Thyroid gland (tissue), 4 donors: ENCODE data around the gene TMEM94. TPM values are rescaled to one million over a fixed set of nuclear protein-coding genes. Genes with fewer than 3 reads are reported as not detected.

Experiments used
- DNase-seq, 2 donors: peaks; one replicate each; pipeline ENCODE4 v3.0.0-alpha.2; 2019
- H3K27ac ChIP-seq, 3 donors: fragments of 200-600 bp; sonication (generic); 1 replicate in 2 of 3; 2 replicates in 1 of 3; pipeline ENCODE4 v1.5.1; 2016 to 2019; ENCODE audit warnings: mild to moderate bottlenecking in 1 of 3, moderate library complexity in 1 of 3
- H3K27me3 ChIP-seq: fragments of 200-600 bp; sonication (generic); one replicate; pipeline ENCODE4 v1.5.1; 2019
- H3K36me3 ChIP-seq, 2 donors: fragments of 200-600 bp; sonication (generic); one replicate each; pipeline ENCODE4 v1.5.1; 2016 to 2019
- H3K4me1 ChIP-seq, 2 donors: fragments of 200-600 bp; sonication (generic); one replicate each; pipeline ENCODE4 v1.5.1; 2017 to 2019
- H3K4me3 ChIP-seq, 3 donors: fragments of 200-600 bp; sonication (generic); replicated peaks in 1 of 3; 1 replicate in 2 of 3; 2 replicates in 1 of 3; pipeline ENCODE4 v1.5.1; 2016; ENCODE audit warnings: mild to moderate bottlenecking in 1 of 3
- H3K9me3 ChIP-seq: fragments of 200-600 bp; sonication (generic); one replicate; pipeline ENCODE4 v1.5.1; 2017
- POLR2A ChIP-seq, 2 donors: fragments of 450-650 bp; IDR thresholded peaks; one replicate each; pipeline ENCODE4 v1.6.1; 2017; ENCODE audit warnings: antibody characterized with exemption in 2 of 2, mild to moderate bottlenecking in 2 of 2, moderate library complexity in 1 of 2
- WGBS, 2 donors: methylation state at CpG; one replicate each; pipeline ENCODE4 v1.1.5; 2017; 5-methylcytosine and 5-hydroxymethylcytosine counted together
- intact Hi-C: fragments of 100-400 bp; cut with DNase I; formaldehyde crosslinking; loops from one replicate; pipeline ENCODE4 v1.15.1; 2023
- total RNA-seq, 4 donors: library from RNA; depleted of rRNA; stranded (reverse); fragments of >200 nt; gene quantifications; one replicate each; pipeline ENCODE4 v1.2.3, GENCODE V29; 2016
- TF ChIP-seq, protein P1 (sequence below), 6 experiments: fragments of 200-600 bp in 3 of 6; fragments of 450-650 bp in 3 of 6; sonication (generic) in 3 of 6; IDR thresholded peaks; one replicate each; pipeline ENCODE4 v1.5.1; 2016 to 2019; ENCODE audit warnings: antibody characterized with exemption in 6 of 6, mild to moderate bottlenecking in 2 of 6, inconsistent platforms in 1 of 6, moderate library complexity in 1 of 6

TMEM94 gene
- total RNA-seq, 4 donors from 2014 or later = 52.1 to 116 (median 92.7) TPM

DNA sequence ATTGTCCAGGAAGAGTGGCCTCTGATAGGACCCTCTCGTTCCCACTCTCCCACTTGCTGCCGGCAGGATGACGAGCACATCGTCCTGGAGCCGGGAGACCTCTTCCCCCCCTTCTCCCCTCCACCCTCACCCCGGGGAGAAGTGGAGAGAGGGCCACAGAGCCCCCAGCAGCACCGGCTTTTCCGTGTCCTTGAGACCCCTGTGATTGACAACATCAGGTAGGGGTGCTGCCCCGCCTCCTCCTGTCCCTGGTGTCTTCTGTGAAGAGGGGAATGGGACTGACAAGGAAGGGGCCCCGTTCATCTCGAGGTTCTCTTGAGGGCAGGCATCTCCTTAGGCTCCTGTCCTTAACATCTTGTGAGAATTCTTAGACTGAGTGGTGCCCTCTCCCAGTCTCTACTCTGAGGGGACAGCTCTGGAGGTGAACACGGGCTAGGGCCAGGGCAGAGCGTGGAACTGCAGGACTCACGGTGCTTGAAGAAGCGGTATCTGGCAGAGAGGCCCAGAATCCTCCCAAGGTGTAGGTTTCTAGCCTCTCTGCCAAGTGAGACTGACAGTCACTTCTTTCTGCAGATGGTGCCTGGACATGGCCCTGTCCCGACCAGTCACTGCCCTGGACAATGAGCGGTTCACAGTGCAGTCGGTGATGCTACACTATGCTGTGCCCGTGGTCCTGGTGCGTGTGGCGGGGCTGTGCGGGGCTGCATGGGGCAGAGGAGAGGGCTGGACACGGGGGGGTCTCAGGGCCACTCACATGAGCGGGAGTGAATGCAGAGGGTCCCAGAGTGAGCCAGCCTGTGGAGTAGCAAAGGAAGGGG lies 32.5 kb downstream of the TMEM94 start:
- intact Hi-C loops = no loop called here
- Histone ChIP-seq H3K27ac (peak overlapping the region in 1 of 3 donors; percentile 27), H3K4me3 (no peak overlapping the region), H3K9me3 (no peaks in the 10 kb centered on the region), H3K36me3 (peaks cover 12 to 22% of the 10 kb centered on the region in 2 donors), H3K27me3 (no peaks in the 10 kb centered on the region), H3K4me1 (peaks cover 0 to 24% of the 10 kb centered on the region in 2 donors)
- no peak for TF ChIP-seq POLR2A (IDR thresholded peaks at IDR 0.05)
- TF ChIP-seq, protein P1, sequence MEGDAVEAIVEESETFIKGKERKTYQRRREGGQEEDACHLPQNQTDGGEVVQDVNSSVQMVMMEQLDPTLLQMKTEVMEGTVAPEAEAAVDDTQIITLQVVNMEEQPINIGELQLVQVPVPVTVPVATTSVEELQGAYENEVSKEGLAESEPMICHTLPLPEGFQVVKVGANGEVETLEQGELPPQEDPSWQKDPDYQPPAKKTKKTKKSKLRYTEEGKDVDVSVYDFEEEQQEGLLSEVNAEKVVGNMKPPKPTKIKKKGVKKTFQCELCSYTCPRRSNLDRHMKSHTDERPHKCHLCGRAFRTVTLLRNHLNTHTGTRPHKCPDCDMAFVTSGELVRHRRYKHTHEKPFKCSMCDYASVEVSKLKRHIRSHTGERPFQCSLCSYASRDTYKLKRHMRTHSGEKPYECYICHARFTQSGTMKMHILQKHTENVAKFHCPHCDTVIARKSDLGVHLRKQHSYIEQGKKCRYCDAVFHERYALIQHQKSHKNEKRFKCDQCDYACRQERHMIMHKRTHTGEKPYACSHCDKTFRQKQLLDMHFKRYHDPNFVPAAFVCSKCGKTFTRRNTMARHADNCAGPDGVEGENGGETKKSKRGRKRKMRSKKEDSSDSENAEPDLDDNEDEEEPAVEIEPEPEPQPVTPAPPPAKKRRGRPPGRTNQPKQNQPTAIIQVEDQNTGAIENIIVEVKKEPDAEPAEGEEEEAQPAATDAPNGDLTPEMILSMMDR (IDR thresholded peaks at IDR 0.05) = no peak
- no peak for DNase-seq
- WGBS, 2 donors = 85 to 89% methylated on average over 17 to 24 of the region's 24 CpGs

DNA sequence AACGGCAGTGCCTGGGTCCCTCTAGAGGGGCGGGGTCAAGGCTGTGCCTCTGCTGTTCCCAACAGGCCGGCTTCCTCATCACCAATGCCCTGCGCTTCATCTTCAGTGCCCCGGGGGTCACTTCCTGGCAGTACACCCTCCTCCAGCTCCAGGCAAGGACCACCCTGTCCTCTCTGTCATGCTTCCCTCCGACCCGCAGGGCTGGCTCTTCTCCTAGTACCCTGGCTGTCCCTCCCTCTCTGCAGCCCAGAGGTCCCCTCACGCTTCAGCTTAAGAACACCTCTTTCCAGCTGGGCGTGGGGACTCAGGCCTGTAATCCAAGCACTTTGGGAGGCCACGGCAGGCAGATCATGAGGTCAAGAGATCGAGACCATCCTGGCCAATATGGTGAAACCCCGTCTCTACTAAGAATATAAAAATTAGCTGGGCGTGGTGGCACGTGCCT lies 33.1 kb downstream of the TMEM94 start:
- H3K4me1 ChIP-seq = peaks cover 0 to 24% of the 10 kb centered on the region in 2 donors
- H3K27ac ChIP-seq = no peak overlapping the region

DNA sequence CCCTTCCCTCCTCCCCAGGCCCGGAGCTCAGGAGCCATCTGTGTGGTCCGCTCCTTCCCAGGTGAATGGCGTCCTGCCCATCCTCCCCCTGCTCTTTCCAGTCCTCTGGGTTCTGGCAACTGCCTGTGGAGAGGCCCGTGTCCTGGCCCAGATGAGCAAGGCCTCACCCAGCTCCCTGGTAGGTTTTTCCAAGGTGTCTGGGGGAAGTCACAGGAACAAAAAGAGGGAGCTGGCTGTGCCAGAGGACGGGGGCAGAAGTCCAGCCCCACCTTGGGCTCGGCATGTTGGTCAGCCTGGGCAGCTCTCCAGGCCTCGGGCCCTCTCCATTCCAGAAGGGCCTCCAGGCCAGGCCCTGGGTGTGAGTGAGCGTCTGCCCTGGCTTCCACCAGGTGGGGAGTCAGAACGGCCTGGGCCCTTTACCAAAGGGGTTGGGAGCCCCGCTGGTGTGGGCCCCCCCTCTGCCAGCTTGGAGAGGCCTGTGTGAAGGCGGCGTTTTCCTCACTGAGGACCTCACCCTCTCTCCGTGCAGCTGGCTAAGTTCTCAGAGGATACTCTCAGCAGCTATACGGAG lies 33.8 kb downstream of the TMEM94 start:
- Histone ChIP-seq H3K4me1 (peaks cover 0 to 21% of the 10 kb centered on the region in 2 donors), H3K4me3 (no peak overlapping the region), H3K27ac (peak overlapping the region in 1 of 3 donors; percentile 32), H3K9me3 (no peaks in the 10 kb centered on the region), H3K36me3 (peaks cover 20 to 33% of the 10 kb centered on the region in 2 donors), H3K27me3 (no peaks in the 10 kb centered on the region)
- intact Hi-C loops = no loop called here
- no peak for TF ChIP-seq POLR2A (IDR thresholded peaks at IDR 0.05)
- TF ChIP-seq, protein P1 (IDR thresholded peaks at IDR 0.05) = no peak
- peak in 1 of 2 donors; percentile 32 for DNase-seq
- WGBS, 2 donors = 63 to 70% methylated on average over 5 to 8 of the region's 14 CpGs

More for the DNA sequence above, 33.1 kb downstream of the TMEM94 start:
- no peak for DNase-seq
- Histone ChIP-seq H3K9me3 (no peaks in the 10 kb centered on the region), H3K27me3 (no peaks in the 10 kb centered on the region), H3K36me3 (peaks cover 18 to 26% of the 10 kb centered on the region in 2 donors), H3K4me3 (no peak overlapping the region)
- 71 to 83% methylated on average over 10 to 14 of the region's 14 CpGs for WGBS, 2 donors
- intact Hi-C loops = no loop called here
- no peak for TF ChIP-seq POLR2A (IDR thresholded peaks at IDR 0.05)
- TF ChIP-seq, protein P1 (IDR thresholded peaks at IDR 0.05) = no peak

DNA sequence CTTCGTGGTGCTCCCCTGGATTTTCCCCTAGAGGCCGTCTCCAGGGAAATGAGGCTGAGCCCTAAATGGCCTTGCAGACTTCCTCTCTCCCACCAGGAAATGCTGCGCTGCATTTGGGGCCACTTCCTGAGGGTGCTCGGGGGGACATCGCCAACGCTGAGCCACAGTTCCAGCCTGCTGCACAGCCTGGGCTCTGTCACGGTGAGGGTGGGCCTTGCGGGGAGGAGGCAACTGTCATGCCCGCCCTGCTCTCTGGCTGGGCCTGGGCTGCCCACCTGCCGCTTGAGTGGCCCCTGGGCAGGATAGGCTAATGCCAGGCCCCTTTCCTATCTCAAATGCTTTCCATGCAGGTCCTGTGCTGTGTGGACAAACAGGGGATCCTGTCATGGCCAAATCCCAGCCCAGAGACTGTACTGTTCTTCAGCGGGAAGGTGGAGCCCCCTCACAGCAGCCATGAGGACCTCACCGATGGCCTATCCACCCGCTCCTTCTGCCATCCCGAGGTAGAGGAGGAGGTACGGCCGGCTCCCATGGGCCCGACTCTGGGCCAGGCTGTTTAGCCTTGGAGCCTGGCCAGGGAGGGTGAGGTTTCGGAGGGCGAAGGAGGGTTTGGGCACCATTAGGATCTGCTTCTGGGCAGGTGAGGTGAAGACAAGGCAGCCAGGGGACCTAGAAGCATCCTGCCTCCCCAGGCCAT lies 34.7 kb downstream of the TMEM94 start:
- TF ChIP-seq, protein P1 (IDR thresholded peaks at IDR 0.05) = no peak
- TF ChIP-seq POLR2A (IDR thresholded peaks at IDR 0.05) = no peak
- no peak for DNase-seq
- Histone ChIP-seq H3K4me3 (no peak overlapping the region), H3K4me1 (peaks cover 0 to 14% of the 10 kb centered on the region in 2 donors), H3K9me3 (no peaks in the 10 kb centered on the region), H3K36me3 (peaks cover 29 to 42% of the 10 kb centered on the region in 2 donors), H3K27me3 (no peaks in the 10 kb centered on the region), H3K27ac (peak overlapping the region in 1 of 3 donors; percentile 32)
- intact Hi-C loops = no loop called here
- 87 to 89% methylated on average over 15 to 18 of the region's 19 CpGs for WGBS, 2 donors
